Activated naive CD8-positive, alpha-beta T cell treated with anti-CD3 and anti-CD28 coated beads, Interleukin-2, amount 50 U/mL, for 24 hours (primary cell): ENCODE results near the gene BRME1.
A peak's percentile ranks its signal among the peaks of the same experiment; 100 is the strongest.

Experiments used
- ATAC-seq: fragments of 150-1000 bp; cut with Tn5 transposase; one replicate; pipeline ENCODE4 v1.10.0; 2021
- DNase-seq: peaks from one replicate; pipeline ENCODE4 v3.0.0; 2021
- H3K27ac Mint-ChIP-seq: one replicate; pipeline ENCODE4 v1.8.0; 2021; ENCODE audit warnings: mild to moderate bottlenecking, mixed read lengths
- H3K27me3 Mint-ChIP-seq: one replicate; pipeline ENCODE4 v1.8.0; 2021; ENCODE audit warnings: mixed read lengths
- H3K36me3 Mint-ChIP-seq: one replicate; pipeline ENCODE4 v1.8.0; 2021; ENCODE audit warnings: low read depth, mixed read lengths
- H3K4me1 Mint-ChIP-seq: one replicate; pipeline ENCODE4 v1.8.0; 2021; ENCODE audit warnings: mixed read lengths
- H3K4me3 Mint-ChIP-seq: one replicate; pipeline ENCODE4 v1.8.0; 2021; ENCODE audit warnings: mild to moderate bottlenecking, moderate library complexity, mixed read lengths
- H3K9me3 Mint-ChIP-seq: one replicate; pipeline ENCODE4 v1.8.0; 2021; ENCODE audit warnings: mixed read lengths

The BRME1 gene

GRCh38 chr19:13872695-13873389 lies 33.1 kb downstream of the BRME1 start:
- Mint-ChIP-seq H3K9me3 (no peaks in the 10 kb centered on the region), H3K36me3 (no peaks in the 10 kb centered on the region), H3K4me1 (peaks cover 11% of the 10 kb centered on the region), H3K27ac (no peak overlapping the region), H3K27me3 (peaks cover 8% of the 10 kb centered on the region), H3K4me3 (peak overlapping the region; percentile 59)
- peak; percentile 47 for DNase-seq
- ATAC-seq = peak; percentile 62

GRCh38 chr19:13872339-13872694 lies 33.6 kb downstream of the BRME1 start:
- H3K4me3 Mint-ChIP-seq = peak overlapping the region; percentile 59
- no peaks in the 10 kb centered on the region for H3K36me3 Mint-ChIP-seq
- ATAC-seq (no peak), DNase-seq (no peak)
- no peaks in the 10 kb centered on the region for H3K9me3 Mint-ChIP-seq
- H3K27ac Mint-ChIP-seq = no peak overlapping the region
- H3K27me3 Mint-ChIP-seq = peaks cover 13% of the 10 kb centered on the region
- peaks cover 11% of the 10 kb centered on the region for H3K4me1 Mint-ChIP-seq

GRCh38 chr19:13870873-13871272 lies 35.0 kb downstream of the BRME1 start:
- Mint-ChIP-seq H3K36me3 (peaks cover 2% of the 10 kb centered on the region), H3K27me3 (peaks cover 21% of the 10 kb centered on the region)

GRCh38 chr19:13869281-13869680 lies 36.6 kb downstream of the BRME1 start:
- Mint-ChIP-seq H3K27me3 (peaks cover 26% of the 10 kb centered on the region), H3K9me3 (no peaks in the 10 kb centered on the region), H3K4me1 (peaks cover 22% of the 10 kb centered on the region), H3K4me3 (no peak overlapping the region), H3K27ac (no peak overlapping the region), H3K36me3 (peaks cover 2% of the 10 kb centered on the region)
- ATAC-seq (no peak), DNase-seq (no peak)

More at GRCh38 chr19:13870873-13871272, 35.0 kb downstream of the BRME1 start:
- Mint-ChIP-seq H3K4me1 (peaks cover 18% of the 10 kb centered on the region), H3K4me3 (no peak overlapping the region), H3K9me3 (no peaks in the 10 kb centered on the region), H3K27ac (no peak overlapping the region)
- DNase-seq (no peak), ATAC-seq (no peak)

- Mint-ChIP-seq H3K9me3 (no peaks in the 10 kb centered on the region), H3K36me3 (peaks cover 2% of the 10 kb centered on the region), H3K4me3 (no peak overlapping the region), H3K27ac (no peak overlapping the region), H3K4me1 (peaks cover 27% of the 10 kb centered on the region), H3K27me3 (peaks cover 31% of the 10 kb centered on the region)
- DNase-seq = no peak
- ATAC-seq = no peak
These were observed 37.3 kb downstream of the BRME1 start for GRCh38 chr19:13868663-13869062.

- Mint-ChIP-seq H3K4me3 (peak overlapping the region; percentile 77), H3K4me1 (peaks cover 36% of the 10 kb centered on the region), H3K9me3 (no peaks in the 10 kb centered on the region), H3K27me3 (peaks cover 31% of the 10 kb centered on the region), H3K27ac (peak overlapping the region; percentile 16), H3K36me3 (peaks cover 2% of the 10 kb centered on the region)
- DNase-seq (no peak), ATAC-seq (no peak)
These were observed 39.4 kb downstream of the BRME1 start for GRCh38 chr19:13866463-13867046.

GRCh38 chr19:13865571-13866462 lies 40.1 kb downstream of the BRME1 start:
- DNase-seq = no peak
- Mint-ChIP-seq H3K27me3 (peaks cover 27% of the 10 kb centered on the region), H3K9me3 (no peaks in the 10 kb centered on the region), H3K27ac (peak overlapping the region; percentile 16), H3K36me3 (peaks cover 2% of the 10 kb centered on the region), H3K4me3 (peak overlapping the region; percentile 77), H3K4me1 (peaks cover 44% of the 10 kb centered on the region)
- ATAC-seq = no peak

- DNase-seq = no peak
- Mint-ChIP-seq H3K4me1 (peaks cover 49% of the 10 kb centered on the region), H3K27ac (peak overlapping the region; percentile 37), H3K36me3 (peaks cover 2% of the 10 kb centered on the region), H3K4me3 (peak overlapping the region; percentile 74), H3K9me3 (no peaks in the 10 kb centered on the region), H3K27me3 (peaks cover 27% of the 10 kb centered on the region)
- no peak for ATAC-seq
These were observed 41.0 kb downstream of the BRME1 start for GRCh38 chr19:13864667-13865570.

GRCh38 chr19:13864046-13864666 lies 41.8 kb downstream of the BRME1 start:
- Mint-ChIP-seq H3K27me3 (peaks cover 25% of the 10 kb centered on the region), H3K9me3 (no peaks in the 10 kb centered on the region), H3K4me1 (peaks cover 54% of the 10 kb centered on the region), H3K27ac (peak overlapping the region; percentile 37), H3K36me3 (peaks cover 2% of the 10 kb centered on the region), H3K4me3 (peak overlapping the region; percentile 74)
- DNase-seq = no peak
- no peak for ATAC-seq

- Mint-ChIP-seq H3K9me3 (no peaks in the 10 kb centered on the region), H3K27me3 (peaks cover 20% of the 10 kb centered on the region), H3K27ac (peak overlapping the region; percentile 93), H3K36me3 (peaks cover 2% of the 10 kb centered on the region), H3K4me3 (peak overlapping the region; percentile 86), H3K4me1 (peaks cover 48% of the 10 kb centered on the region)
- peak; percentile 90 for ATAC-seq
- peak; percentile 94 for DNase-seq
These were observed 44.0 kb downstream of the BRME1 start for GRCh38 chr19:13861714-13862531.

GRCh38 chr19:13861392-13861713 lies 44.6 kb downstream of the BRME1 start:
- peak; percentile 54 for DNase-seq
- peak; percentile 55 for ATAC-seq
- peak overlapping the region; percentile 93 for H3K27ac Mint-ChIP-seq
- H3K36me3 Mint-ChIP-seq = peaks cover under 1% of the 10 kb centered on the region
- H3K4me3 Mint-ChIP-seq = peak overlapping the region; percentile 86
- H3K4me1 Mint-ChIP-seq = peaks cover 44% of the 10 kb centered on the region
- peaks cover 16% of the 10 kb centered on the region for H3K27me3 Mint-ChIP-seq
- no peaks in the 10 kb centered on the region for H3K9me3 Mint-ChIP-seq

- peak overlapping the region; percentile 93 for H3K27ac Mint-ChIP-seq
- ATAC-seq (no peak), DNase-seq (no peak)
- H3K4me1 Mint-ChIP-seq = peaks cover 42% of the 10 kb centered on the region
- H3K4me3 Mint-ChIP-seq = peak overlapping the region; percentile 86
- H3K36me3 Mint-ChIP-seq = no peaks in the 10 kb centered on the region
- no peaks in the 10 kb centered on the region for H3K9me3 Mint-ChIP-seq
- H3K27me3 Mint-ChIP-seq = peaks cover 12% of the 10 kb centered on the region
These were observed 45.1 kb downstream of the BRME1 start for GRCh38 chr19:13860679-13861391.
